Hematopoietic multipotent progenitor cell treated with erythropoietin and hydrocortisone succinate and interleukin-3 and kit ligand, for 4 days (in vitro differentiated cells): ENCODE data around the gene ARL3.
"Not testable (repeated sequence)": the region's sequence is repeated elsewhere in the genome, so short reads cannot be mapped to it uniquely, and the experiment has no call there.

Experiments
- DNase-seq: peaks from one replicate; pipeline ENCODE4 v3.0.0-alpha.2; 2015

The ARL3 gene

DNA sequence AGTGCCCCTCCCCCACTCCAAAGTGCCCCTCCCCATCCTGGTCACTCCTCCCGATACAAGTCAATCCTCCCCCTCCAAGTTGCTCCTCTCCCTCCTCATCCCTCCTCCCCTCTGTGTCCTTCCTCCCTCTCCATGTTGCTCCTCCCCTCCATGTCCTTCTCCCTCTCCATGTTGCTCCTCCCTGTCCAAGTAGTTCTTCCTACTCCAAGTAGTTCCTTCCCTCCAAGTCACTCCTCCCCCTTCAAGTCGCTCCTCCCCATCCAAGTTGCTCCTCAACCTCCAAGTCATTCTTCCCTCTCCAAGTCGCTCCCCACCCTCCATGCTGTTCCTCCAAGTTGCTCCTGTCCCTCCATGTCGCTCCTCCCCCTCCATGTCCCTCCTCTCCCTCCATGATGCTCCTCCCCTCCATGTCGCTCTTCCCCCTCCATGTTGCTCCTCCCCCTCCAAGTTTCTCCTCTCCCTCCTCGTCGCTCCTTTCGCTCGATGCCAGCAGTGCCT, 20.9 kb upstream of the ARL3 start:
- DNase-seq: no peak

- DNase-seq: no peak
Measured at GRCh38 chr10:102732661-102733060, 18.5 kb upstream of the ARL3 start.

- no peak for DNase-seq
Measured at GRCh38 chr10:102731222-102731800, 17.1 kb upstream of the ARL3 start.

DNA sequence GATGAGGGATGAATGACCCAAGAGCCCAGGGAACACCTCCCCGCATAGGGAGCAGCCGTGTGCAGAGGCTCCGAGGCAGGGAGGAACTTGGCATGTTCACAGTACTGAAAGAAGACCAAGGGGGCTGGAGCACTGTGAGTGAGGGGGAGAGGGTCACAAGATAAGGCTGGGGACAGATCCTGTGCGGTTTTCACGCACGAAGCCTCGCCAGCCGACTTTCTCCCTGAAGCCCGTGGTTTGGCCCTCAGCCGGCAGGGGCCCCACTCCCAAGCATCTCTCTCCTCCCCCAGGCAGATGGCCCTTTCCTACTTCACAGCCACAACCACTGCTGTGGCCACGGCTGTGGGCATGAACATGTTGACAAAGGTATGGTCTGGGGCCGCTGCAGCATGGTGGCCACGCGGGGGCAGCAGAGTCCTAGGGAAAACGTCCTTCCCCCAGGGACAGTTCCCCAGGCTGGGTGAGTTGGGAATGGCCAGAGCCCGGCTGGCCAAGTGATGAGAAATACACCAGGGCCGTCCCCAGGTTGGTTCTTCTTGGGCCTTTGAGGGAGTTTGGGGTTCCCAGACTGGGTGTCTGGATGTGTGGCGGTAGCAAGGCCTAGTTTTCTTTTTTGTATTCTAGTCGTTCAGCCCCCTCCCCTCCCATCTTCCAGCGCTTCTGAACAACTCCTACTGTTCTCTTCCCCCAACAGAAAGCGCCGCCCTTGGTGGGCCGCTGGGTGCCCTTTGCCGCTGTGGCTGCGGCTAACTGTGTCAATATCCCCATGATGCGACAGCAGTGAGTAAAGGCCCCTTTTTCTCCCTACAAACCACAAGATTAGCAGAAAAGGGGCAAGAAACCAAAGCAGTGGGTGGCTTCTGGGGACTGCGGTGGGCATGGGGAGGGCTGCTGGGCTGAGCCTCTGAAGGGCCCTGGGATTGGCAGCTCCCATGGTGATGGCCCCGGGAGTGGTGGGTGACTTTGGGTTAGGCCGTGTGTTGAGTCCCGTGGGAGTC, 15.1 kb upstream of the ARL3 start:
- peak; percentile 93 for DNase-seq

GRCh38 chr10:102727037-102727818, 13.0 kb upstream of the ARL3 start:
- no peak for DNase-seq

DNA sequence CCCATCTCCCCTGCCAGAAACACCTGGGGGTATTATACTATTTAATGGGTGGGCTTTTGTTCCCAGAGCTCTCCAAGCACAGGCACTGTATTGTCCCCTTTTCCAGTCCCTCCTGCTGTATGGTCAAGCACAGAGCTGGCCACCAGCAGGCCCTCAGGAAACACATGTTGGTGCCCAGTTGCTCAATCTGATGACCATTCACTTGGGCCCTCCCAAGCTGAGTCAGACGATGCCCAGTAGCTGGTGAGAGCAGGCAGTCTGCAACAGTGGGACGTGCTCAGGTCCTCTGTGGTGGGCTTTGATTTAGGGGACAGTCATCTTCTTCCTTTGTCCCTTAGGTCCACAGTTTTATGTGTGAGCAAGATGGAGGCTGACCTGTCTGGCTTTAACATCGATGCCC, 12.1 kb upstream of the ARL3 start:
- no peak for DNase-seq

DNA sequence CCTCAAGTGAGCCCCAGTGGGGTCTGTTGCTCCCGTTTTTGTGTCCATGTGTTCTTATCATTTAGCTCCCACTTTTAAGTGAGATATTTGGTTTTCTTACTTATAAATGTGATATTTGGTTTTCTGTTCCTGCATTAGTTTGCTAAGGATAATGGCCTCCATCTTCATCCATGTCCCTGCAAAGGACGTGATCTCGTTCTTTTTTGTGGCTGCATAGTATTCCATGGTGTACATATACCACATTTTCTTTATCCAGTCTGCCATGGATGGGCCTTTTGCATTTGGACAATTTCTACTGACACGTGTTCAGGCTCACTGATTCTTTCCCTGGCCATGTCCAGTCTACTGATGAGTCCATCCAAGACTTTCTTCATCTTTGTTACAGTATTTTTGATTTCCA, 9.8 kb upstream of the ARL3 start:
- DNase-seq: no peak

DNA sequence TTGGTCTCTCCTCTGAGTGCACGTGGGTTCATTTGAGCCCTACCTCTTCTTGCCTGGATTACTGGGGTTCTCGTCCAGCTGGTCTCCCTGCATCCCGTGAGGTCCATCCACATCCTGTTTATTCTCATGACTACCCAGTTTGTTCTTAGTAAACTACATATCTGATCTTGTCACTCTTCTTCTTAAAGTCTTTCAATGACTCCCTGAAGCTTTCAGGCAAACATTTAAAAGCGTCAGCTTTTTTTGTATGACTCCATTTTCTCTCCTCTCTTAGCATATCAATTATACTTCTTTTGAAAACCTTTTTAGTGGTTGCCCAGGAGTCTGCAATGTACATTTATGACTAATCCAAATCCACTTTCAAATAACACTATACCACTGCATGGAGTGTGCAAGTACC, 7.8 kb upstream of the ARL3 start:
- no peak for DNase-seq

GRCh38 chr10:102720775-102721301, 6.6 kb upstream of the ARL3 start:
- DNase-seq: no peak

GRCh38 chr10:102720337-102720736, 6.1 kb upstream of the ARL3 start:
- no peak for DNase-seq

- DNase-seq: peak; percentile 70
Measured at GRCh38 chr10:102718220-102718619, 4.0 kb upstream of the ARL3 start.

DNA sequence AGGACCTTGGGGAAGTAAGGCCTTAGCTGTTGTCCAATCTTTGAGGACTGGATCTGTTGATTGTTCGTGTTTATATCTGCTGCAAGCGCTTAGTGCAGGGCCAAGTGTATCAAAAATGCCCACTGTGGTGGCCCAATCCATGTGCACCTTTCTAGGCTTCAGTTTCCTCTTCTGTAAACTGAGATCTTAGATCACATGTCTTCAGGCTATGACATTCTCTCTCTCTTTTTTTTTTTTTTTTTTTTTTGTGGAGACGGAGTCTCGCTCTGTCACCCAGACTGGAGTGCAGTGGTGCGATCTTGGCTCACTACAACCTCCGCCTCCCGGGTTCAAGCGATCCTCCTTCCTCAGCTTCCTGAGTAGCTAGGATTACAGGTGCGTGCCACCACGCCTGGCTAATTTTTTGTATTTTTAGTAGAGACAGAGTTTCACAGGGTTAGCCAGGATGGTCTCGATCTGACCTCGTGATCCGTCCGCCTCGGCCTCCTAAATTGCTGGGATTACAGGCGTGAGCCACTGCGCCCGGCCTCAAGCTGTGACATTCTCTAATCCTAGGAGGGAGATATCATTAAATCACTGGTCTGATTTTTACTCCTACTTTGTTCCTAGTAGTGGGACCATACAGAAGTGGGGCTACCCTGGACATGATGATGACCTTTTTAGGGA, 2.8 kb upstream of the ARL3 start:
- DNase-seq: not testable (repeated sequence)

DNA sequence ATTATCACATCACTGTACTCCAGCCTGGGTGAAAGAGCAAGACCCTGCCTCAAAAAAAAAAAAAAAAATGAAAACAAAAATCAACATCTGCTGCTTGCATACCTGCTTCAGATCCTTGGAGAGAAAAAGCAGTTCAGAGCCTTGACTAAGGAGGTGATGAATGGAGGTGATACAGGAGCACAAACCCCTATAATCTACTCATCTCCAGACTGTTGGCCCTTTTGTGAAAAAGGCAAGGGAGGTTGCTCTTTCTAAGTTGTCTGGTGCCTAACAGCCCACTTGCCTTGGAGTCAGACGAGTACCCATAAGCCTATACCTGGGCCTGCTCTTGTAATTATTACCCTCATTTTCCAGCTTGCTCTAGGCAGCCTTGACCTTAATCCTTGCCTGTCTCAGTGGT, 1.7 kb upstream of the ARL3 start:
- DNase-seq: no peak

GRCh38 chr10:102714621-102715455, 641 bp upstream of the ARL3 start, which contains the start of gene SFXN2:
SFXN2 (plus strand) TSS chr10:102714636; CDS start chr10:102726637, 12,001 bp downstream.
- peak; percentile 70 for DNase-seq

DNA sequence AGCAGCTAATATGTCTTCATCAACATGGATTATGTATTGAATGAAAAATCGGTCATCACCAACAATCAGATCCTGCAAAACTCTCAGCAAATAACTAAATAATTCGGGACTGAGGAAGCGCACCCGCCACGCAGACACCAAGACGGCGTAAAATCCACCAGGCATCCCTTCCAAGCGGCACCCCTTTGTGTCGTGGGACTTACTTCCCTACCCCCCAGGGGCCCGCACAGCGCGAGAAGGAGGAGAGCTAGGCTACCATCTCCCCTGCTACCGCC, 721 bp downstream of the ARL3 start:
- no peak for DNase-seq

GRCh38 chr10:102712843-102713538, 1.2 kb downstream of the ARL3 start:
- no peak for DNase-seq

- DNase-seq: no peak
Measured at GRCh38 chr10:102712089-102712488, 2.1 kb downstream of the ARL3 start.

GRCh38 chr10:102710609-102711008, 3.6 kb downstream of the ARL3 start:
- peak; percentile 71 for DNase-seq

- DNase-seq: no peak
Measured at GRCh38 chr10:102705531-102705930, 8.7 kb downstream of the ARL3 start.

- no peak for DNase-seq
Measured at GRCh38 chr10:102704915-102705314, 9.3 kb downstream of the ARL3 start.

DNA sequence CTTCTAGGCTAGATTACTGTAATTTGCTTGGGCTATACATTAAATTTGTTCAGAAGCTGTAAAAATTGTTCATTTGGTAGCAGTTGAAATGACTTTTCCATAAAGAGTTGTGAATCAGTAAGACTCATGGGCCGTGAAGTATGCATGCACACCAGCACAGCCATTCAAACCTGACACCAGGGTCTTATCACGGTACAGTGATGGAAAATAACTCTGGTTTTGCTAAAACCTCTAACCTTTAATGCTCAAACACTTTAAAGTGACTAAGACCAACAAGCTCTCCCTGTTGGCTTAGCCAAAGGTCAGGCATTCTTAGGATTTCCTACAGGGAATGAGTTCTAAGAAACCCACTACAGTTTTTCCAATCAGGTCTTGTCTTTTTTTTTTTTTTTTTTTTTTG, 11.5 kb downstream of the ARL3 start:
- DNase-seq: no peak
